Endothelial cell of umbilical vein (primary cell): ENCODE measurements around the gene GALNT10. TPM values are rescaled to one million over a fixed set of nuclear protein-coding genes. Genes with fewer than 3 reads are reported as not detected.

ENCODE experiments used
- BruUV-seq: library from RNA; stranded (reverse); fragments of 400-500 nt; replicated peaks from 2 replicates; lab custom pipeline; 2021; lab: Mats Ljungman, UMichigan
- CTCF ChIA-PET: fragments of 300-600, 350-600 bp; sonication (Branson Sonifier 250); formaldehyde crosslinking; loops from one replicate; lab custom pipeline; 2021; ENCODE audit warnings: antibody characterized with exemption, inconsistent platforms; lab: Charles Lee
- POLR2A ChIA-PET: fragments of 300-600, 350-600 bp; sonication (Branson Sonifier 250); formaldehyde crosslinking; loops from one replicate; lab custom pipeline; 2021; ENCODE audit warnings: antibody characterized with exemption, inconsistent platforms; lab: Charles Lee
- DNase-seq: peaks from one replicate; pipeline ENCODE4 v3.0.0-alpha.2; 2011; ENCODE audit warnings: low read depth, low spot score
- FAIRE-seq: peaks from 2 replicates; lab custom pipeline; 2011; peaks lifted over from hg19 to GRCh38; lab: Jason Lieb, UNC
- H2AFZ ChIP-seq: 2 replicates; pipeline ENCODE4 v1.6.0; 2012; ENCODE audit warnings: low read depth, low read length, control low read depth, inconsistent platforms
- H3K27ac ChIP-seq: 2 replicates; pipeline ENCODE4 v1.5.1; 2011; ENCODE audit warnings: low read depth, mild to moderate bottlenecking, control low read depth, low read length, moderate library complexity; ENCODE audit not compliant: insufficient read depth
- H3K27me3 ChIP-seq, 2 experiments: 2 replicates each; pipeline versions ENCODE4 v1.6.0 to v1.6.1; 2011; ENCODE audit warnings: low read length in 2 of 2, mixed read lengths in 1 of 2; ENCODE audit not compliant: control insufficient read depth in 2 of 2, insufficient read depth in 2 of 2
- H3K36me3 ChIP-seq, 2 experiments: 2 replicates in 1 of 2; 3 replicates in 1 of 2; pipeline ENCODE4 v1.5.1; 2011; ENCODE audit warnings: low read length in 2 of 2, mild to moderate bottlenecking in 1 of 2, moderate library complexity in 1 of 2; ENCODE audit not compliant: control insufficient read depth in 2 of 2, insufficient read depth in 2 of 2; ENCODE audit errors: extremely low read depth in 1 of 2
- H3K4me1 ChIP-seq: 3 replicates; pipeline ENCODE4 v1.5.1; 2011; ENCODE audit warnings: mild to moderate bottlenecking, low read length; ENCODE audit not compliant: control insufficient read depth, insufficient read depth; ENCODE audit errors: extremely low read depth
- H3K4me2 ChIP-seq: 2 replicates; pipeline ENCODE4 v1.6.1; 2011; ENCODE audit warnings: low read length, control low read depth, mixed read lengths; ENCODE audit not compliant: insufficient read depth
- H3K4me3 ChIP-seq, 3 experiments: fragments of 200-600 bp in 1 of 3; sonication (generic), shearing (Covaris generic) in 1 of 3; replicated peaks in 1 of 3; 2 replicates each; pipeline ENCODE4 v1.5.1; 2011 to 2016; ENCODE audit warnings: control low read depth in 3 of 3, low read length in 3 of 3, mild to moderate bottlenecking in 2 of 3, inconsistent platforms in 1 of 3, low read depth in 1 of 3, moderate library complexity in 1 of 3; ENCODE audit not compliant: insufficient read depth in 1 of 3
- H3K79me2 ChIP-seq: 2 replicates; pipeline ENCODE4 v1.6.0; 2012; ENCODE audit warnings: low read length, inconsistent platforms; ENCODE audit not compliant: control insufficient read depth, insufficient read depth
- H3K9ac ChIP-seq: replicated peaks from 2 replicates; pipeline ENCODE3; 2011; ENCODE audit warnings: low read length, control low read depth; ENCODE audit not compliant: insufficient read depth; ENCODE audit errors: extremely low read depth
- H3K9me1 ChIP-seq: replicated peaks from 3 replicates; pipeline ENCODE4 v1.6.0; 2011; ENCODE audit warnings: mild to moderate bottlenecking, low read length; ENCODE audit not compliant: control insufficient read depth, insufficient read depth; ENCODE audit errors: extremely low read depth
- H3K9me3 ChIP-seq: replicated peaks from 2 replicates; pipeline ENCODE4 v1.5.1; 2012; ENCODE audit warnings: low read length, inconsistent platforms; ENCODE audit not compliant: control insufficient read depth, insufficient read depth
- H4K20me1 ChIP-seq: replicated peaks from 2 replicates; pipeline ENCODE3; 2011; ENCODE audit warnings: mild to moderate bottlenecking, low read length; ENCODE audit not compliant: control insufficient read depth, insufficient read depth; ENCODE audit errors: extremely low read depth
- FOS ChIP-seq: IDR thresholded peaks from 2 replicates; pipeline ENCODE4 v1.6.1; 2011; ENCODE audit warnings: mild to moderate bottlenecking, low read length, moderate library complexity, borderline replicate concordance; ENCODE audit not compliant: insufficient read depth
- GATA2 ChIP-seq: IDR thresholded peaks from 2 replicates; pipeline ENCODE4 v1.7.0; 2011; ENCODE audit warnings: low read depth, mild to moderate bottlenecking, moderate library complexity, mixed read lengths, low read length; ENCODE audit not compliant: insufficient read length, insufficient read depth
- MYC ChIP-seq: IDR thresholded peaks from one replicate; pipeline ENCODE4 v1.6.1; 2011; ENCODE audit warnings: mild to moderate bottlenecking, low read depth, low read length
- dilution Hi-C: fragments of 300-500 bp; cut with MboI; formaldehyde crosslinking; loops from one replicate; pipeline ENCODE4 v1.15.0; 2019; ENCODE audit warnings: low sequenced_read_pairs; ENCODE audit not compliant: extremely low pct_ligation_motif_present
- intact Hi-C: fragments of 100-400 bp; cut with micrococcal nuclease; formaldehyde crosslinking; loops from one replicate; pipeline ENCODE4 v1.10.0; 2022
- polyA plus RNA-seq, 4 experiments: library from polyadenylated mRNA; depleted of rRNA in 3 of 4; stranded (reverse) in 3 of 4; unstranded in 1 of 4; fragments of >200 nt; gene quantifications; 2 replicates each; pipeline versions ENCODE4 v1.2.1 to v1.2.3, GENCODE V29; 2011 to 2012; ENCODE audit warnings: missing spikeins in 1 of 4
- total RNA-seq: library from RNA; stranded (reverse); gene quantifications from 2 replicates; pipeline ENCODE4 v1.2.3, GENCODE V29; 2021

Gene GALNT10
- total and polyA plus RNA-seq, 2 donors (not counting 3 experiments of a cell fraction or from before 2014, with no cell fraction given), result 70.2 to 77.6 TPM

DNA sequence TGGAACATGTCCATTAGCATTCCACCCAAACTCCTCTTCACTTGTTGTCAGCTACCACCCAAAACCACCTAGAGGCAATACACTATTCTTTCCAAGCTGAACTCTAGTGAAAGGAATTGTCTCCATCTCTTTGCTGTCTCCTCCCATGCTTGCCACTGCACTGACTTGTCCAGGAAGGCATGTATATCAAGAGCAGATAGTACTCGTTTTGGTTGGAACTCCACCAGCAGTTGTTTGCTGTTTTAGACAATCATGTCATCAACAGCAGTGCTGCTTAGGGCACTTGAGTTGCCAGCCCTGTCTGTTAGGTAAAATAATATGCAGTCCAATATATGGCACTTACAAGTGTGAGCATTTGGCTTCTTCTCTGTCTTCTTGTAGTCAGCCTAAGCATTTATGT, 175.3 kb downstream of the GALNT10 start:
- H3K27ac ChIP-seq, result peak overlapping the region; percentile 97
- H3K27me3 ChIP-seq, result no peaks in the 10 kb centered on the region
- H3K79me2 ChIP-seq, result no peaks in the 10 kb centered on the region
- H3K4me1 ChIP-seq, result peaks cover 52% of the 10 kb centered on the region
- ChIA-PET POLR2A (no interaction called here), CTCF (interaction anchor here (0.9 to 2.1 kb wide), 5 partner anchors 29 to 175 kb away, joined by 3 to 10 read pairs (median 3); partner anchors contain the start of gene GALNT10)
- no peak overlapping the region for H2AFZ ChIP-seq
- peak; percentile 48 for DNase-seq
- intact Hi-C loops, result loop anchor here (5.0 kb wide), 1 partner anchor 81 kb away; the partner anchor contains the start of gene SAP30L
- H3K4me3 ChIP-seq, result no peak overlapping the region
- no peak for TF ChIP-seq MYC
- peak; percentile 43 for TF ChIP-seq GATA2
- no peaks in the 10 kb centered on the region for H3K36me3 ChIP-seq
- peak; percentile 77 for FAIRE-seq
- H3K9ac ChIP-seq, result peak overlapping the region; percentile 45
- no peaks in the 10 kb centered on the region for H3K9me1 ChIP-seq
- no peaks in the 10 kb centered on the region for H4K20me1 ChIP-seq
- dilution Hi-C loops, result no loop called here
- H3K4me2 ChIP-seq, result peak overlapping the region; percentile 20
- BruUV-seq, result no TSS peak
- no peaks in the 10 kb centered on the region for H3K9me3 ChIP-seq

DNA sequence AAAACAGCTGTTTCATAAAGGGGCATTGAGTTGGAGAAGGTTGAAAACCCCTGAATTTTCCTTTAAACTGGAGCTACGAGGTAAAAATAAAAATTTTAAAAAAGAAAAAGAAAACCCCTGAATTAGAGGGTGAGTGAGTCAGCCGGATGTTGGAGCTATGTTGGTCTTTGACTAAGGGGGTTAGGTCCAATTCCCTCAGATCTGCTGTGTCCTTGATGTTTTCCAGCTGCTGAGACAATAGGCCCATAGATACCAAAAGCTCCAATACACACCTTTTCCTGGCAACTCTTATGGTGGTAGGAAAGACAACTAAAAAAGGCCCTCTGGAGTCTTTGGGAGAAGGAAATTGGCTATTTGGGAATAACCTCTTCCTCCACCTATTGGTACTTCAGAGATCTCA, 175.8 kb downstream of the GALNT10 start:
- peaks cover 0 to under 1% of the 10 kb centered on the region in 2 experiments for H3K36me3 ChIP-seq
- H3K9me3 ChIP-seq, result no peaks in the 10 kb centered on the region
- intact Hi-C loops (loop anchor here (5.0 kb wide), 1 partner anchor 81 kb away; the partner anchor contains the start of gene SAP30L), dilution Hi-C loops (no loop called here)
- no peaks in the 10 kb centered on the region for H3K27me3 ChIP-seq
- H3K79me2 ChIP-seq, result no peaks in the 10 kb centered on the region
- H3K4me2 ChIP-seq, result peak overlapping the region; percentile 20
- H4K20me1 ChIP-seq, result no peaks in the 10 kb centered on the region
- H3K4me3 ChIP-seq, result no peak overlapping the region
- BruUV-seq, result no TSS peak
- H3K9me1 ChIP-seq, result no peaks in the 10 kb centered on the region
- POLR2A ChIA-PET, result no interaction called here
- peaks cover 52% of the 10 kb centered on the region for H3K4me1 ChIP-seq
- no peak overlapping the region for H2AFZ ChIP-seq
- DNase-seq (peak; percentile 46), FAIRE-seq (peak; percentile 69)
- peak overlapping the region; percentile 97 for H3K27ac ChIP-seq
- TF ChIP-seq FOS (peak; percentile 73), GATA2 (no peak)
- CTCF ChIA-PET, result interaction anchor here (0.7 to 2.1 kb wide), 6 partner anchors 30 to 176 kb away, joined by 3 to 10 read pairs (median 3); partner anchors contain the start of gene GALNT10
- peak overlapping the region; percentile 45 for H3K9ac ChIP-seq
